ENCODE results near the gene THRA.

GRCh38 chr17:40063901-40064531 lies 1.3 kb downstream of the THRA start:
- TF ChIP-seq GATA3 (IDR thresholded peaks at IDR 0.05; ENCODE audit: low read depth, low read length) (no peak), GATA2 (IDR thresholded peaks at IDR 0.05; ENCODE audit: low read depth, low read length) (no peak)
